GM19240 (cell line): ENCODE data around the gene EFCAB6.

Experiments used
- DNase-seq: peaks from one replicate; pipeline ENCODE4 v3.0.0; 2011; ENCODE audit warnings: low spot score; ENCODE audit not compliant: insufficient read length

Gene EFCAB6

GRCh38 chr22:43508489-43508888 is 303.6 kb downstream of the EFCAB6 start:
- DNase-seq: no peak

GRCh38 chr22:43507235-43507634 is 304.9 kb downstream of the EFCAB6 start:
- no peak for DNase-seq

DNA sequence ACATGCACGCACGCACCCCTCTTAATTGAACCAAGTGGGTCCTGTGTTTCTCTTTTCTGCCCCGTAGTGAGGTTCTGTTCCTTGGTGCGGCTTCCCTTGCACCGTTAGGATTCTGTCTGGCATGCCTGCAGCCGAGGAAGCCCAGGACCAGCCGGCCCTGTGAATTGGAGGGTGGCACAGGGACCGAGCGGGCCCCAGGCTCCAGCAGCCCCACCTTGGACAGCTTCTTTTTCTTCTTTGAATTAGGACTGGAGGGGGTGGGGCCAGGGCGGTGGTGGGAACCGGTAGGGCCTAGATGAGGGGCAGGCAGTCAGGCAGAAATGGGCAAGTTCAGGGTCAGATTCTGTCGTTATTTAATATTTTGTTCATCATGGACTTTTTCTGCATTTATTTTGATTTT is 305.6 kb downstream of the EFCAB6 start:
- DNase-seq: no peak

- no peak for DNase-seq
Measured at GRCh38 chr22:43505896-43506295, 306.2 kb downstream of the EFCAB6 start.

- no peak for DNase-seq
Measured at GRCh38 chr22:43505423-43505822, 306.7 kb downstream of the EFCAB6 start.

GRCh38 chr22:43504666-43505261 is 307.3 kb downstream of the EFCAB6 start:
- no peak for DNase-seq

GRCh38 chr22:43504068-43504467 is 308.0 kb downstream of the EFCAB6 start:
- DNase-seq: no peak

DNA sequence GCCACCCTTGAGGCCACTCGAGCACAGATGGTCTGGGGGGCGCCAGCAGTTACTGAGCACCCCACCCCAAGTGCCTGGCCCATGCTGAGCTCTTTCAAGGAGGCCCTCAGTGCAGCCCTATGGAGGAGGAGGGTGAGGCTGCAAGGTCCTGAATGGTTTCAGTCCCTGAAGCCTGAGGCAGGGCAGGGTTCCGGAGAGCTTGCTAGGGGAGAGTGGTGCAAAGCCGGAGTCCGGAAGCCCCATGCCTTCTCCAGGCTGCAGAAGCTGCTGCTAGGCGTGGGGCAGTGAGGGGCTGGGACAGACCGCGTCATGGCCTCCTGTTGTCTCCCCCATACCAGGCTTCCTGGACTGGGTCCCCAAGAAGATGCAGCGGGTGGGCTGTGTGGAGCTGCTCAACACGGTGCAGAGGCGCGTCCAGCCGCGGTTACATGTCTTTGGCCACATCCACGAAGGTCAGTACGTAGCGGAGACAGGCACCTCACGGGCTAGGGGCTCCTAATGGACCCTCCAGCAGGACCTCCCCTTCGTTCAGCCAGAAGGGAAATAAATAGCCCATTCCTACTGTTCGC is 309.7 kb downstream of the EFCAB6 start:
- DNase-seq: no peak

- DNase-seq: no peak
Measured at GRCh38 chr22:43501878-43502277, 310.2 kb downstream of the EFCAB6 start.

DNA sequence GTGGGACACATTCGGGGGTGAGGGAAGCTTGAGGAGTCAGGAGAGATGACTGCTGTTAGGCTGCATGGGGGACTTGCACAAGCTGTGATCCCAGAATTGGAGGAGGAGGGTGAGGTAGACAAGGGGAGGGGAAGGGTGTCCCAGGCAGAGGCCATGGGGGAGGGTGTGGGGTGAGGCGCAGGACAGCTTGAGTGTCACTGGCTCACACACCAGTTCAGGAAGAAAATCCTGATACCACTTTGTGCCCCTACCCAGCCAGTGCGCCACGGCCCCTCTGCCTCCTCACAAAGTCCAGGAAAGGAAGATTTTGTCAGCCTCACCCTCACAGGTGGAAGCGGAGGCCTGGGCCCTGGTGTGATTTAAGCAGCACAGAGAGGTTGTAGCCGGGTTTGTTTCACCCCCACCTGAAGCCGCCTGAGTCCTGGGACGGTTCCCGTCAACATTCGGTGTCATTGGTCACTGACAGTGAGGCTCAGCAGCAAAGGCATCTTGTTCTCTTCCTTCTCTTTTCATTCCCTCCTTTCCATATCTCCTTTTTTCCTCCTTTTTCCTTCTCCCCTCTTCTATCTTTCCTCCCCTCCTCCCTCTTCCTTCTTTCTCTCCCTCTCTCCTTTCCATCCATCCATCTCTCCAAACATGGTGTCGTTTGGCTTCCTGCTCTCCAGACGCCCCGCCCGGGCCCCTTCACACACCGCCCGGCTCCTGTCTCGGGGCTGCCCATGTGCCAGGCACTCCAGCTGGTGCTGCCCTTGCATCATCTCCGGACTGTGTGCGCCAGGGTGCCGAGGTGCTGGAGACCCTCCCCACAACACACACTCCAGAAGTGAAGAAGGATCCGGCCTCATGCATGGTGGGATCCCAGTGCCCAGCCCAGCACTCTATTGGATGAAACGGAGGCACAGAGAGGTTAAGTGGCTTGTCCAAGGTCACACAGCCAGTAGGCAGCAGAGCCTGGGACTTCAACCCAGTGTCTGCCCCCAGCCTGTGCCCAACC is 311.0 kb downstream of the EFCAB6 start:
- no peak for DNase-seq

DNA sequence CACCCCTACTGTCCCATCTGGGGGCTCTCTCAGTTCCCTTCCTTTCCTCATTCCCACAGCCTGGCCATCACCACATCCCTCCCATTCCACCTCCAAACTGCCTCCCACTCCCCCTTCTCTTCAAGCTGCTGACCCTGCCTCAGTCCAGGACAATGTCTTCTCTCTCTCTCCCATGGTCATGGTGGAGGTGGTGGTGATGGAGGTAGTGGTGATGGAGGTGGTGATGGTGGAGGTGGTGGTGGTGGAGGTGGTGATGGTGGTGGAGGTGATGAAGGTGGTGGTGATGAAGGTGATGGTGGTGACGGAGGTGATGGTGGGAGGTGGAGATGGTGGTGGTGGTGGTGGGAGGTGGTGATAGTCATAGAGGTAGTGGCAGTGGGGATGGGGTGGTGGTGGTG is 313.2 kb downstream of the EFCAB6 start:
- DNase-seq: no peak

GRCh38 chr22:43497956-43498855 is 313.9 kb downstream of the EFCAB6 start:
- DNase-seq: no peak

GRCh38 chr22:43493297-43493696 is 318.8 kb downstream of the EFCAB6 start:
- DNase-seq: no peak

- no peak for DNase-seq
Measured at GRCh38 chr22:43491737-43492136, 320.4 kb downstream of the EFCAB6 start.

GRCh38 chr22:43491177-43491576 is 320.9 kb downstream of the EFCAB6 start:
- DNase-seq: no peak

- no peak for DNase-seq
Measured at GRCh38 chr22:43490311-43490710, 321.8 kb downstream of the EFCAB6 start.

DNA sequence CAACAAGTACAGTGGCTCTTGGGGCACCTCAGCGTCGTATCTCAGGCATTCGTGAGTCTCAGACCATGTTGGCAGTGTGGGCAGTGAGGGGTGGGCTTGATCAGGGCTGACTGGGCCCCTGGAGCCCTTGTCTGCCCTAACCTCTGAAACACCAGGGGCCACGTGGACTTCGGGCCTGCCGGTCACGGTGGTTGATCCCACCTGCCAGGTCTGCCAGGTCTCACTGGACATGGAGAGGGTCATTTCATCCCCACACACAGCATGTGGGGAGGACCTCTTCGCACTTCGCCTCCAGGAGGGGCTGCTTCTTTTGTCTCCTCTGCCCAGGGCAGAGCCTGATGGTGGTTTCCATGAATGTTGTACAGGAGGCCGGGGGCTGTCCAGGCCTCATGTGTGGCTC is 323.2 kb downstream of the EFCAB6 start:
- no peak for DNase-seq

DNA sequence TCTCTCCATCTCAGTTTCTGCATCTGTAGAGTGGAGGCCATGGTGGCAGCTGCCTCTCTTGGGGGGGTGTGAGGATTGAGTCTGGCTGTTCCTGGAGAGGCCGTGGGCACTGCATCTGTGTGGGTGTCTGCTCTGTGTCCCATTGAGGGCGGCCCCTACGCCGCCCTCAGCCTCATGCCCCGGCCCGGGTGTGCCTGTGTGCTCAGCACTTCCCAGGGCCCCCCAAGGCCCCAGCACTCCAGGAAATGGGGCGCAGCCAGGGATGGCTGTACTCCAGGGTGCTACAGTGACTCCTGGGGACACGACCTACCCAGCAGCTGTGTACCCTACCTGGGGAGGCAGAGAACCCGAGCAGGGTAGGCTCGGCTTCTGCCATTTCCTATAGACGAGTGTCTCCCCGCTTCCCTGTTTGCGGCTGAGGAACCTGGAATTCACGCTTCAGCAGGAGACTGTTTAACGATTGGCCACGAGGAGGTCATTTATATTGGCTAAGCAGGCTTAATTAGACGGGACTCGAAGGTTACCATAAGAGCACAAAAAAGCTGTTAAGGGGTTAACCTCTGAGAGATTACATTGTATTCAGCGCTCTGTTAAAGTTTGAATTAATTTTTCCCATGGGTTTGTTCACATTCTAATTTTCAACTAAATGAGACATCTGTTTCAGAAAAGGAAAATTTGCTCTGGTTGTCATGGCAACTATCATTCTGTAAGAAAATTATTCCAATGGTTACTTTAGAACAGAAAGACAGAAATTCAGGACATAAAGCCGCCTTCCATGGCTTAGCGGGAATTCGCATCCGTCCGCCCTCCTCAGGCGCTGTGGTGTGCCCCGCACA is 323.9 kb downstream of the EFCAB6 start:
- DNase-seq: no peak

DNA sequence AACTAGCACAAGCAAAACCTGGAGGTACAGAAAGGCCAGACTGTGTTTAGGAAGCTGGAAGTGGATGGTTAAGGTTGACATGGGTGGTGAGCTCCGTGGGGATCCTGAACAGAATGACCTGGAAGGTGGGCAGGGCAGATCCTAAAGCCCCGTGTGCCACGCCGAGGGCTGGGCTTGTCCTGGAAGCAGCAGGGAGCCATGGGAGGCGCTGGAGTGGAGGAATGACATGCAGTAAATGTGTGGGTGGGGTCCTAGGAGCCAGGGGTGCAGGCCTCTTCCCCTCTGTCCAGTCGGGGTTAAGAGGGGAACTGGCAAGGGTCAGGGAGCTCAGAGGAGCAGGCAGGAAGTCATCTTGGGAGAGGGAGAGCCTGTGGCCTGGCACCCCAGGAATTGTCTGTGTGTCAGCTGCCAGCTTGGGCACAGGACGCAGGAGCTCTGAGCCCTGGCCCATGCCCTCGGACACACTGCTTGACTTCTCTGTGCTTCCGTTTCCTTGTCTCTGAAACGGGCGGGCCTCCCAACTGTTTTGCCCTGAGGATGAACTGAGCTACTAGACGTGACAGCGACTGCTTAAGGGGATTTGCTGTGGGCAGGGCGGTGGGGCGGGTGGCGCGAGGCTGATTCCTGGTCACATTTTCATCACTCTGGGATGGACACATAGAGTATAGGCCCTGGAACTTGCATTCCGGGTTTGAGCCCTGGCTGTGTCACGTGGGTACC is 324.6 kb downstream of the EFCAB6 start:
- DNase-seq: no peak
